A549 (cell line): ENCODE measurements around the gene EML5.

ENCODE experiments used
- CEBPB ChIP-seq, 2 experiments: fragments of >200 bp in 1 of 2; sonication (Bioruptor Twin) in 1 of 2; formaldehyde crosslinking in 1 of 2; IDR thresholded peaks; 2 replicates each; pipeline ENCODE4 v1.6.1; 2012 to 2016
- CHD4 ChIP-seq: fragments of 200-600 bp; sonication (generic); IDR thresholded peaks from 2 replicates; pipeline ENCODE4 v1.6.1; 2016; ENCODE audit warnings: antibody characterized with exemption, mild to moderate bottlenecking, borderline replicate concordance
- GATA3 ChIP-seq: IDR thresholded peaks from 2 replicates; pipeline ENCODE4 v1.6.1; 2012; ENCODE audit warnings: borderline replicate concordance
- NFE2L2 ChIP-seq: fragments of 150-350 bp; conservative IDR thresholded peaks from 2 replicates; pipeline ENCODE4 v1.6.1; 2014; ENCODE audit warnings: low read length
- TF ChIP-seq, protein P1 (sequence below): fragments of >200 bp; sonication (Bioruptor Twin); formaldehyde crosslinking; IDR thresholded peaks from 3 replicates; pipeline ENCODE4 v1.5.1; 2016

DNA sequence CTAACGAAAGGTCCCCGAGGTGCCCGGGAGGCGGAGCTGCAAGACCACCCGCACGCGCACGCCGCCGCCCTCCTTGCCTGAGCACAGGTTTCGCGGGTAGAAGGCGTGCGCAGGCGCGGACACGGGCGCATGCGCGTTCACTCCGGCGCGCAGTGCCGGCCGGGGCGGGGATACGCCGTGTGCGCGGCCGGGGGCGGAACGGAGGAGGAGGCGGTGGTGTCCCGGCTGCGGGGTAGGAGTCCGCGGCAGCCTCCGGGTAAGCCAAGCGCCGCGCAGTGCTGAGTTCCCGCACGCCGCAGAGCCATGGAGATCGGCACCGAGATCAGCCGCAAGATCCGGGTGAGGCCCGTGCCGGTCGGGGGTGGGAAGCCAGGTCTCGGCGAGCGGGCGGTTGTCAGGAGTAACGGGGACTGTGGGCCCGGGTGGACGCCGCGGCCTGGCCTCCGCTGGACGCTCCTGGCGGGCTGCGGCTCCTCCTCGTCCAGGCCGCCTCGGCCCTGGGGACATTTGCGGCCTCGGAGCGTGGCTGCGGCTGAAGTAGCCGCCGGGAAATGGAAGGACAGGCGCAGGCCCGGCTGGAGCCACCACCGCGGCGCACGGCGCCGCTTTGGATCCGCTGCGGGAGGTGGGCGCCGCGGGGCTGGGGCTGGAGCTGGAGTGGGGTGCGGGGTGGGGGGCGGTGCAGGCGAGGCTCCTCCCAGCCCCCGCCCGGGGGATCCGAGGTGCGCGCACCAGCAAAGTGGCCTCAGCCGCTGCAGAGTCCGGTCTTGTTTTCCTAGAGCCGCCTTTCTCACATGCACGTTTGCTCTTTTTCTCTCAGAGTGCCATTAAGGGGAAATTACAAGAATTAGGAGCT is 229.7 kb downstream of the EML5 start, which contains the start of gene ZC3H14:
- TF ChIP-seq, protein P1, sequence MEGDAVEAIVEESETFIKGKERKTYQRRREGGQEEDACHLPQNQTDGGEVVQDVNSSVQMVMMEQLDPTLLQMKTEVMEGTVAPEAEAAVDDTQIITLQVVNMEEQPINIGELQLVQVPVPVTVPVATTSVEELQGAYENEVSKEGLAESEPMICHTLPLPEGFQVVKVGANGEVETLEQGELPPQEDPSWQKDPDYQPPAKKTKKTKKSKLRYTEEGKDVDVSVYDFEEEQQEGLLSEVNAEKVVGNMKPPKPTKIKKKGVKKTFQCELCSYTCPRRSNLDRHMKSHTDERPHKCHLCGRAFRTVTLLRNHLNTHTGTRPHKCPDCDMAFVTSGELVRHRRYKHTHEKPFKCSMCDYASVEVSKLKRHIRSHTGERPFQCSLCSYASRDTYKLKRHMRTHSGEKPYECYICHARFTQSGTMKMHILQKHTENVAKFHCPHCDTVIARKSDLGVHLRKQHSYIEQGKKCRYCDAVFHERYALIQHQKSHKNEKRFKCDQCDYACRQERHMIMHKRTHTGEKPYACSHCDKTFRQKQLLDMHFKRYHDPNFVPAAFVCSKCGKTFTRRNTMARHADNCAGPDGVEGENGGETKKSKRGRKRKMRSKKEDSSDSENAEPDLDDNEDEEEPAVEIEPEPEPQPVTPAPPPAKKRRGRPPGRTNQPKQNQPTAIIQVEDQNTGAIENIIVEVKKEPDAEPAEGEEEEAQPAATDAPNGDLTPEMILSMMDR, result no peak
- TF ChIP-seq CHD4 (no peak), NFE2L2 (no peak), GATA3 (no peak), CEBPB (IDR thresholded peaks at IDR 0.05) (no peak)
